Measurements from ENCODE around the gene PITHD1.

- TF ChIP-seq, protein P1, sequence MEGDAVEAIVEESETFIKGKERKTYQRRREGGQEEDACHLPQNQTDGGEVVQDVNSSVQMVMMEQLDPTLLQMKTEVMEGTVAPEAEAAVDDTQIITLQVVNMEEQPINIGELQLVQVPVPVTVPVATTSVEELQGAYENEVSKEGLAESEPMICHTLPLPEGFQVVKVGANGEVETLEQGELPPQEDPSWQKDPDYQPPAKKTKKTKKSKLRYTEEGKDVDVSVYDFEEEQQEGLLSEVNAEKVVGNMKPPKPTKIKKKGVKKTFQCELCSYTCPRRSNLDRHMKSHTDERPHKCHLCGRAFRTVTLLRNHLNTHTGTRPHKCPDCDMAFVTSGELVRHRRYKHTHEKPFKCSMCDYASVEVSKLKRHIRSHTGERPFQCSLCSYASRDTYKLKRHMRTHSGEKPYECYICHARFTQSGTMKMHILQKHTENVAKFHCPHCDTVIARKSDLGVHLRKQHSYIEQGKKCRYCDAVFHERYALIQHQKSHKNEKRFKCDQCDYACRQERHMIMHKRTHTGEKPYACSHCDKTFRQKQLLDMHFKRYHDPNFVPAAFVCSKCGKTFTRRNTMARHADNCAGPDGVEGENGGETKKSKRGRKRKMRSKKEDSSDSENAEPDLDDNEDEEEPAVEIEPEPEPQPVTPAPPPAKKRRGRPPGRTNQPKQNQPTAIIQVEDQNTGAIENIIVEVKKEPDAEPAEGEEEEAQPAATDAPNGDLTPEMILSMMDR (conservative IDR thresholded peaks at IDR 0.05; ENCODE audit: low read length) = peak; percentile 94
- TF ChIP-seq EZH2phosphoT487 (IDR thresholded peaks at IDR 0.05; ENCODE audit: borderline replicate concordance) = no peak
Observed at GRCh38 chr1:23772049-23772853, 6.0 kb upstream of the PITHD1 start.
